ENCODE data around the gene LARP4B.

LARP4B gene

GRCh38 chr10:878333-878759 lies 53.2 kb downstream of the LARP4B start:
- TF ChIP-seq CTCF (IDR thresholded peaks at IDR 0.05; ENCODE audit: low read depth, low read length): no peak
- in situ Hi-C loops (cut with HindIII; ENCODE audit: low sequenced_read_pairs): no loop called here
- no peak overlapping the region for H3K4me3 ChIP-seq (ENCODE audit: low read depth, low read length)
- no peak for DNase-seq (ENCODE audit: low read depth, low spot score)

GRCh38 chr10:876438-876837 lies 55.1 kb downstream of the LARP4B start:
- no peak for TF ChIP-seq CTCF (IDR thresholded peaks at IDR 0.05; ENCODE audit: low read depth, low read length)
- no peak for DNase-seq (ENCODE audit: low read depth, low spot score)
- H3K4me3 ChIP-seq (ENCODE audit: low read depth, low read length): no peak overlapping the region
- in situ Hi-C loops (cut with HindIII; ENCODE audit: low sequenced_read_pairs): no loop called here

- DNase-seq (ENCODE audit: low read depth, low spot score): no peak
- TF ChIP-seq CTCF (IDR thresholded peaks at IDR 0.05; ENCODE audit: low read depth, low read length): no peak
- H3K4me3 ChIP-seq (ENCODE audit: low read depth, low read length): no peak overlapping the region
- in situ Hi-C loops (cut with HindIII; ENCODE audit: low sequenced_read_pairs): no loop called here
Measured at GRCh38 chr10:873020-873419, 58.5 kb downstream of the LARP4B start.

- DNase-seq (ENCODE audit: low read depth, low spot score): no peak
- H3K4me3 ChIP-seq (ENCODE audit: low read depth, low read length): no peak overlapping the region
- no peak for TF ChIP-seq CTCF (IDR thresholded peaks at IDR 0.05; ENCODE audit: low read depth, low read length)
- in situ Hi-C loops (cut with HindIII; ENCODE audit: low sequenced_read_pairs): no loop called here
Measured at GRCh38 chr10:871951-872403, 59.5 kb downstream of the LARP4B start.

- no peak for TF ChIP-seq CTCF (IDR thresholded peaks at IDR 0.05; ENCODE audit: low read depth, low read length)
- in situ Hi-C loops (cut with HindIII; ENCODE audit: low sequenced_read_pairs): no loop called here
- H3K4me3 ChIP-seq (ENCODE audit: low read depth, low read length): no peak overlapping the region
- DNase-seq (ENCODE audit: low read depth, low spot score): no peak
Measured at GRCh38 chr10:870564-871166, 60.8 kb downstream of the LARP4B start.

- in situ Hi-C loops (cut with HindIII; ENCODE audit: low sequenced_read_pairs): no loop called here
- no peak overlapping the region for H3K4me3 ChIP-seq (ENCODE audit: low read depth, low read length)
- TF ChIP-seq CTCF (IDR thresholded peaks at IDR 0.05; ENCODE audit: low read depth, low read length): no peak
- DNase-seq (ENCODE audit: low read depth, low spot score): no peak
Measured at GRCh38 chr10:869171-869570, 62.3 kb downstream of the LARP4B start.
